OCI-LY1 (cell line): ENCODE results near the gene CPXM2.

Experiments used
- CTCF ChIP-seq: fragments of 200-600 bp; sonication (generic), shearing (Covaris generic); IDR thresholded peaks from 2 replicates; pipeline ENCODE4 v1.5.1; 2017; ENCODE audit warnings: mild to moderate bottlenecking, antibody characterized with exemption, low read length, moderate library complexity, mixed read lengths
- EZH2 ChIP-seq: fragments of 200-600 bp; sonication (generic), shearing (Covaris generic); IDR thresholded peaks from 2 replicates; pipeline ENCODE4 v1.8.0; 2017; ENCODE audit warnings: borderline replicate concordance, mixed run types, mild to moderate bottlenecking, antibody characterized with exemption, low read length, moderate library complexity, mixed read lengths

GRCh38 chr10:123809632-123810031, 82.0 kb downstream of the CPXM2 start:
- TF ChIP-seq CTCF (no peak), EZH2 (no peak)
